ENCODE measurements around the gene ADPRHL1.

ADPRHL1 gene

DNA sequence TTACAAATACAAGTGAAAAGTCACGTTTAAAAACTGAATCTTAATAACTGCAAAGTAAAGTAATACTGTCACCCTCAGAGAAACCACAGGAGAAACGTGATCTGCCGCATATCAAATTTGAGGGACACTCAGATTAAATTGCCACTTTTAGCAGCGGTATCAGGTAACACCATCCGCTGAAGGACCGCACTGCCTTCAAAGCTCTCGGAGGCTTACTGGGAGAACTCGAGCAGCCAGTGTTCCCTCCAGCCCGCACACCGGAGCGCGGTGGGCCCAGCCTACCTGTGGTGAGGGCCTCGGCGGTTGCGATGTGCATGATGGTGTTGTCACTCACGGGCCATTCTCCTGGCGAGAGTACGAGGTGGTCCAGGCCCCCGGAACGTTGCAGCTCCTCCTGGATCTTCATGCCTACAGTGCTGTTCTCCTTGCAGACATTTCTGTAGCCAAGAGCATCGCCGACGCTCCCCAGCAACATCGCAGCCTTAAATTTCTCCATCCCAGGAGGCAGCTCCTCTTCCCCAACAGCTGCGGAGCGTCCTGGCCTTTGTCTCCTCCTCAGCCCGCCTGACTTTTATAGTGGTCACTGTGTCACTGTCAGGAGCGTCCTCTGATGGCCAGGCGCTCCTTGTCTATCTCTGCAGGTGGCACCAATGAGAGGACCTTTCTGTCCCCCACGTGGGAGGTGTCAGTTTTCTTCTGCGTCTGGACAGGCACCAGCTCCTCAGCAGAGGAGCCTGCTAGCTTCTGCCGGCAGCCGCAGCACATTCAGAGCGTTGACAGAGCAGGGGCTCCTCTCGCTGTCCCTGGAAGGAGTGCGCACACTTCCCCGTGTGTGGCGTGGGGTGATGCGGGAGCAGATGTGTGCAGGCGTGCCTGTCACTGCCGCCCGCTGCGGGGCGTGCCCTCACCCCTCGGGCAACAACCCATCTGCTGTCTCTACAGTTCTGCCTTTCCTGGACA lies at the start of gene ADPRHL1:
ADPRHL1 (minus strand) TSS at position 547 of the 960 bp plus-strand sequence; CDS start at position 496, 51 bp downstream.
- no peak for DNase-seq (ENCODE audit: low read depth)

DNA sequence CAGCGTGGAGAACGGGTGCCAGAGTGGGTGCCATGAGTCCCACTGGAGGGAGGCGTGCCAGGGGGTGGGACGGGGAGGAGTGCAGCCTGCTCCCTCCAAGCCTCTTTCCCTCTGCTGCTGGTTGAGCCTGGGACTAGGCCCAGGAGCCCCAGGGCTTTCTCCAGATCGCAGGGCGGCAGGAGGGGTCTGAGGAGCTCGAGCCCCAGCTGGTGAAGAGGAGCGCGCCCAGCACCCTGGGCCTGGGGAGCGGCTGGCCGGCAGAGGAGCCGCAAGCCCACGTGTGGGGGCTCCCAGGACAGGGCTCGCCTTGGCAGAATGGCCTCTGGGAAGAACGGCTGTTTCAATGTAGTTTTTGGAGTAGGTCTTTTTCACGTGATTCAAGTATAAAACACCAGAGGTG lies 49.4 kb upstream of the ADPRHL1 start:
- no peak for DNase-seq (ENCODE audit: low read depth)

GRCh38 chr13:113500530-113501265 lies 47.4 kb upstream of the ADPRHL1 start:
- DNase-seq (ENCODE audit: low read depth): no peak

DNA sequence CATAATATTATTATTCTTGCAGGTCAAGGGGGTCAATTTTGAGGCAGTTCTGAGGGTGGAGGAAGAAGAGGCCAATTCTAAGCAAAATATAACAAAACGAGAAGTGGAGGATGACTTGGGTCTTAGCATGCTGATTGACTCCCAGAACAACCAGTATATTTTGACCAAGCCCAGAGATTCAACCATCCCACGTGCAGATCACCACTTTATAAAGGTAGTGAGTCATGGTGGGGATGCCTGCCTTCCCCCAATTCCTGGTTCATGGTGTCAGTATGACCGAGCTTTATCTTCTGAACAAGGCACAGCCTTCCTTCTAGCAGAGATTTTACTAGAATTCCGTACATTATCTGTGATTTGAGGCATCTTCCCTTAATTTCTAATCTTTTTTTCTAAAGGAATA lies 46.6 kb upstream of the ADPRHL1 start:
- peak; percentile 3 for DNase-seq (ENCODE audit: low read depth)

DNA sequence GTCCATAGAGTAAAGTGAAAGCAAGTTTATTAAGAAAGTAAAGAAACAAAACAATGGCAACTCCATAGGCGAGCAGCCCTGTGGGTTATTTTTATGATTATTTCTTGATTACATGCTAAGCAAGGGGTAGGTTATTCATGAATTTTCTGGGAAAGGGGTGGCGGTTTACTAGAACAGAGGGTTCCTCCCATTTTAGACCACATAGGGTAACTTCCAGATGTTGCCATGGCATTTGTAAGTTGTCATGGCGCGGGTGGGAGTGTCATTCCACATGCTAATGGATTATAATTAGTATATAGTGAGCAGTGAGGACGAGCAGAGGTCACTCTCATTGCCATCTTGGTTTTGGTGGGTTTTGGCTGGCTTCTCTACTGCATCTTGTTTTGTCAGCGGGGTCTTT lies 45.6 kb upstream of the ADPRHL1 start:
- no peak for DNase-seq (ENCODE audit: low read depth)

DNA sequence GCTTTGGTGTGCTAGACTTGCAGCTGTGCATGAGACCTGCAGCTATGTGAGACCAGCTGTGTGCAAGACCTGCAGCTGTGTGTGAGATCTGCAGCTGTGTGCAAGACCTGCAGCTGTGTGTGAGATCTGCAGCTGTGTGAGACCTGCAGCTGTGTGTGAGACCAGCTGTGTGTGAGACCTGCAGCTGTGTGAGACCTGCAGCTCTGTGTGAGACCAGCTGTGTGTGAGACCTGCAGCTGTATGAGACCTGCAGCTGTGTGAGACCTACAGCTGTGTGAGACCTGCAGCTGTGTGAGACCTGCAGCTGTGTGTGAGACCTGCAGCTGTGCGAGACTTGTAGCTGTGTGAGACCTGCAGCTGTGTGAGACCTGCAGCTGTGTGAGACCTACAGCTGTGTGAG lies 43.9 kb upstream of the ADPRHL1 start:
- DNase-seq (ENCODE audit: low read depth): no peak

DNA sequence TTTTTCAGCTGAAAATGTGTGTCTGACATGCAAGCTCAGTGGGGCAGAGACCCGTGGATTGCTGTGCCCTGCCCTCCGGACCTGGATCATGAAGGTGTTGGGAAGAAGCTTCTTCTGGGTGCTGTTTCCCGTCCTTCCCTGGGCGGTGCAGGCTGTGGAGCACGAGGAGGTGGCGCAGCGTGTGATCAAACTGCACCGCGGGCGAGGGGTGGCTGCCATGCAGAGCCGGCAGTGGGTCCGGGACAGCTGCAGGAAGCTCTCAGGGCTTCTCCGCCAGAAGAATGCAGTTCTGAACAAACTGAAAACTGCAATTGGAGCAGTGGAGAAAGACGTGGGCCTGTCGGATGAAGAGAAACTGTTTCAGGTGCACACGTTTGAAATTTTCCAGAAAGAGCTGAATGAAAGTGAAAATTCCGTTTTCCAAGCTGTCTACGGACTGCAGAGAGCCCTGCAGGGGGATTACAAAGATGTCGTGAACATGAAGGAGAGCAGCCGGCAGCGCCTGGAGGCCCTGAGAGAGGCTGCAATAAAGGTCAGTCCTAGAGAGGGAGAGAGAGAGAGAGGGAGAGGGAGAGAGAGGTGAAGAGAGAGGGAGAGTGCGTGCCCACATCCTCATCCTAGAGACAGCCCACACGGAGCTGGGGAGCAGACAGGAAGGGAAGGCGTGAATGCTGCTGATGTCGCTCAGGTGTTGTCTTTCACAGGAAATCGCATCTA lies 42.4 kb upstream of the ADPRHL1 start:
- no peak for DNase-seq (ENCODE audit: low read depth)

GRCh38 chr13:113493315-113493951 lies 40.1 kb upstream of the ADPRHL1 start:
- DNase-seq (ENCODE audit: low read depth): peak; percentile 77

DNA sequence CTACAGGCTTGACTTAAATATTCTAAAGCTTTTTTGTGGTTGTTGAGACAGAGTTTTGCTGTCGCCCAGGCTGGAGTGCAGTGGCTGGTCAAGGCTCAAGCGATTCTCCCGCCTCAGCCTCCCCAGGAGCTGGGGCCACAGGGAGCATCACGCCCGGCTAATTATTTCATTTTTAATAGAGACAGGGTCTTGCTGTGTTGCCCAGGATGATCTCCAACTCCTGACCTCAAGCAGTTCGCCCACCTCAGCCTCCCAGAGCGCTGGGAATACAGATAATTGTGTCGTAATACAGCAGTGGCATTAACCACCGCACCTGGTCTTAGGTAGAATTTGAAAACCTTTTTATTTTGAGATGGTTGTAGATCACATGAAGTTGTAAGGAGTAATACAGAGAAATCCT lies 38.7 kb upstream of the ADPRHL1 start:
- no peak for DNase-seq (ENCODE audit: low read depth)

GRCh38 chr13:113491418-113491883 lies 38.2 kb upstream of the ADPRHL1 start:
- DNase-seq (ENCODE audit: low read depth): peak; percentile 11

DNA sequence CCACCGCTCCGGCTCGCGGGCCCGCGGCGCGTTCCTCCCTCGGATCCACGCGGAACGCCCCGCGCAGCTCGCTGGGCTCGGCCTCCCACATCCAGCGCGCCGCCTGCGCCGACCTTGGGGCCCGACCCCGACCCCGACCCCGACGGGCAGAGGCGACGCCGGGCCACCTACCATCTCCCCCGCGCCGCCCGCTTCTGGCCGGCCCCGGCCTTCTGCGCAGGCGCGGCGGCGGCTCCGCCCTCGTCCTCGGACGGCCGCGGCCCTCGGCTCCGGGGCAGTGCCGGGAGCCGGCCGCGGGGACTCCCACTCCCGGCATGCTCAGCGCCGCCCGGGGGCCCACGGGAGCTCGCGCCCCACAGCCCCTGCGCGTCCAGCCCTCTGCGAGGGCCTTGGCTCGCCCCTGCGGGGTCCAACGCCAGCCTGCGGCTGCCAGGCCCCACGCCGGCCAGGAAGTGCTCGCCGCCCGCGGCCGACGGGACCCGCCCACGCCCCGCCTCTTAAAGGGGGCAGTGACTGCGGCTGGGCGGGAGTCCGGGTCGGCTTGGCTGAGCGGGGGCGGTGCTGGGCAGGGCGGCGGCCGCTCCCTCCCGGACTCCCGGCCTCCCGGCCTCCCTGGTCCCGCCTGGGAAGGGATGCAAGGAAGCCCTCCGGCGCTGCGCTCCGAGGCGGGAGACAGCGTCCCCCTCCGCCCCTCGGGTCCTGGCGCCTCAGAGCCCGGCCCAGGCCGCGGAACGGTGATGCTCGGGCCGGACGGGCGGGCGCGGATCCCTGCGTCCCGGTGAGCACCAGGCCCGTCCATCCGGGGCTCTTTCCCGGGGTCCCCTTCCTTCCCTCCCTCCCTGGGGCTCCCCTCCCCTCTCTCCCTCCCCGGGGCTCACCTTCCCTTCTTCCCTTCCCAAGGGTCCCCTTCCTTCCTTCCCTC lies 37.5 kb upstream of the ADPRHL1 start, which contains the start of gene DCUN1D2:
DCUN1D2 (minus strand) TSS at position 216 of the 922 bp plus-strand sequence; CDS start at position 174, 42 bp downstream.
- DNase-seq (ENCODE audit: low read depth): peak; percentile 95

- peak; percentile 12 for DNase-seq (ENCODE audit: low read depth)
Observed at GRCh38 chr13:113489549-113490495, 36.5 kb upstream of the ADPRHL1 start.

GRCh38 chr13:113489171-113489548 lies 35.9 kb upstream of the ADPRHL1 start:
- DNase-seq (ENCODE audit: low read depth): no peak

- DNase-seq (ENCODE audit: low read depth): no peak
Observed at GRCh38 chr13:113488283-113488682, 35.0 kb upstream of the ADPRHL1 start.

GRCh38 chr13:113486698-113487097 lies 33.4 kb upstream of the ADPRHL1 start:
- no peak for DNase-seq (ENCODE audit: low read depth)

GRCh38 chr13:113485545-113485944 lies 32.3 kb upstream of the ADPRHL1 start:
- no peak for DNase-seq (ENCODE audit: low read depth)

DNA sequence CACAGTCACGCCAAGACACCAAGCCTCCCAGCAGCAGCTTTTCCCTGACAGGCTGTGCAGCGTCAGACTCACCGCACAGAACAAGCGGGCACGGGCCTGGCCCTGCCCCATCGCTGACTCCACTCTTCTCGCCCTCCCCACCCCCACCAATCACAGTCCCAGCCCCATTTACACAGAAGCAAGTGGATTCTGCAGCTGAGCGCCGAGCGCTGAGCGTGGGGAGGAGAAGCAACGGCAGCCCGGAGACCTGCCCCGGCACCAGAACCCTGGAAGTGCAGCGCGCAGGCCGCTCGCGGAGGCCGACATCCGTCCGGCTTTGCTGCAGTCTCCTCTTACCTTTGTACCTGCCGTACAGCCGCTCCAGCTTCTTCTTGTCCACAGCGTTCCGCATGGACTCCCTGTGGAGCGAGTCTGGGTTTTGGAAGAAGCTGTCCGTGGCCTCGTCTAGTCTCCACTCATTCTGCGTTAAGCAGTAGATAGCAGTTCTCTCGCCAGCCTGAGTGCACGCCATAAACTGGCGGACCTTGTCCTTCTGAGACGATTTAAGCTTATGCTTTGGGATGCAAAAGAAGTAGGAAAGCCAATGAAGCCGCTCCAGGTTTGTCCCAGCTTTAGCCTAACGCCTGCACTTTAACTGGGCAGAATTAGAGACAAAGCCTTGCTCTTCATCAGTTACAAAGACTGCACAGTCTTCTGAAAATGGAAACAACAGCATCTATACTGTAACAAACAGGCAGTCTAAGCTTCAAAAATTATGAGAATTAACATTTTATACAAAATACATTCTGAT lies 30.4 kb upstream of the ADPRHL1 start:
- no peak for DNase-seq (ENCODE audit: low read depth)

- DNase-seq (ENCODE audit: low read depth): no peak
Observed at GRCh38 chr13:113483081-113483480, 29.8 kb upstream of the ADPRHL1 start.

DNA sequence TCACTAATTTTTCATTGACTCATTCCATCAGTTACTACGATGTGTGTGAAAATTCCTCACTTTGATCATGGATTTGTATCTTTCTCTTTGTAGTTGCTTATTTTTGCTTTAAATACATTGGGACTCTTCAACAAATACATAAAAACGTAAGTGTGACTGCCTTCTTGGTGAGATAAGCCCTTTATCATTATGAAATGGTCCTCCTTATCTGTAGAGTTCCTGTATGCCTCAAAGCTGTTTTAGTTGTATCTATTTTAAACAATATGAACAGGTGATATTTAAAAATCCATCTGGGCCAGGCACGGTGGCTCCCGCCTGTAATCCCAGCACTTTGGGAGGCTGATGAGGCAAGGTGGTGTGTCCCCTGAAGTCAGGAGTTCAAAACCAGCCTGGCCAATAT lies 25.9 kb upstream of the ADPRHL1 start:
- DNase-seq (ENCODE audit: low read depth): no peak

Measured in GM04504 (cell line).